ENCODE data around the gene KRTAP5-3. TPM values are rescaled to one million over a fixed set of nuclear protein-coding genes. Genes with fewer than 3 reads are reported as not detected.

KRTAP5-3 gene
- total RNA-seq: not detected in 2 replicates

GRCh38 chr11:1608363-1608762 is at the start of gene KRTAP5-3:
Gene KRTAP5-3, minus strand, starts transcription at chr11:1608463. Its CDS starts 78 bp downstream, at chr11:1608385.

GRCh38 chr11:1629326-1630185 is 21.3 kb upstream of the KRTAP5-3 start, which contains the start of gene KRTAP5-5:
Gene KRTAP5-5, plus strand, starts transcription at chr11:1629775. Its CDS starts 66 bp downstream, at chr11:1629841.

GRCh38 chr11:1622086-1622485 is 13.8 kb upstream of the KRTAP5-3 start, which contains the start of gene KRTAP5-4:
Gene KRTAP5-4, minus strand, starts transcription at chr11:1622138. Its CDS starts 45 bp downstream, at chr11:1622093.

GRCh38 chr11:1597994-1598380 is 10.3 kb downstream of the KRTAP5-3 start, which contains the start of gene KRTAP5-2:
Gene KRTAP5-2, minus strand, starts transcription at chr11:1598294. Its CDS starts 44 bp downstream, at chr11:1598250.

GRCh38 chr11:1584661-1585370 is 23.4 kb downstream of the KRTAP5-3 start, which contains the start of gene KRTAP5-1:
Gene KRTAP5-1, minus strand, starts transcription at chr11:1585283. Its CDS starts 34 bp downstream, at chr11:1585249.

GRCh38 chr11:1572197-1573076 is 35.8 kb downstream of the KRTAP5-3 start, which contains the start of gene DUSP8:
Gene DUSP8, minus strand, starts transcription at chr11:1572271. Its CDS starts 6,445 bp downstream, at chr11:1565826.

Other genes with a start within 250 kb of the KRTAP5-3 start
- 0.22 TPM in 1 of 2 replicates, not detected in the other for gene BRSK2, start 218.5 kb downstream of the KRTAP5-3 start, total RNA-seq
- gene MOB2, start 121.7 kb downstream of the KRTAP5-3 start, total RNA-seq: 17.3 and 36.8 TPM in 2 replicates
- 0.14 and 0.66 TPM in 2 replicates for gene DUSP8, start 36.2 kb downstream of the KRTAP5-3 start, total RNA-seq
- not detected in 2 replicates for gene KRTAP5-1, start 23.2 kb downstream of the KRTAP5-3 start, total RNA-seq
- gene KRTAP5-2, start 10.2 kb downstream of the KRTAP5-3 start, total RNA-seq: not detected in 2 replicates
- not detected in 2 replicates for gene KRTAP5-4, start 13.7 kb upstream of the KRTAP5-3 start, total RNA-seq
- gene KRTAP5-5, start 21.3 kb upstream of the KRTAP5-3 start, total RNA-seq: not detected in 2 replicates
- gene KRTAP5-6, start 88.7 kb upstream of the KRTAP5-3 start, total RNA-seq: not detected in 2 replicates
- gene IFITM10, start 142.1 kb upstream of the KRTAP5-3 start, total RNA-seq: 0.22 and 0.43 TPM in 2 replicates
- 101 and 265 TPM in 2 replicates for gene CTSD, start 155.5 kb upstream of the KRTAP5-3 start, total RNA-seq
- gene SYT8, start 226.5 kb upstream of the KRTAP5-3 start, total RNA-seq: not detected in 2 replicates
- gene TNNI2, start 230.5 kb upstream of the KRTAP5-3 start, total RNA-seq: not detected in 2 replicates
- gene LSP1, start 244.6 kb upstream of the KRTAP5-3 start, total RNA-seq: 0.22 TPM in 1 of 2 replicates, not detected in the other

Measured in placental pericyte (primary cell).